H1 (cell line): ENCODE measurements around the gene CELF2. TPM values are rescaled to one million over a fixed set of nuclear protein-coding genes. Genes with fewer than 3 reads are reported as not detected.

Experiments used
- CTCF ChIA-PET: fragments of 300-600 bp; sonication (Branson Sonifier 250); formaldehyde crosslinking; loops from one replicate; lab custom pipeline; 2021; ENCODE audit not compliant: partially characterized antibody; lab: Charles Lee
- POLR2A ChIA-PET: fragments of 300-600 bp; sonication (Branson Sonifier 250); formaldehyde crosslinking; loops from one replicate; lab custom pipeline; 2021; ENCODE audit warnings: inconsistent platforms; ENCODE audit not compliant: partially characterized antibody; lab: Charles Lee
- DNase-seq, 2 experiments: peaks; one replicate each; pipeline versions ENCODE4 v3.0.0 to v3.0.0-alpha.2; 2010 to 2022; ENCODE audit warnings: low spot score in 2 of 2, low read depth in 1 of 2, mixed read lengths in 1 of 2
- FAIRE-seq: peaks from 2 replicates; lab custom pipeline; 2011; peaks lifted over from hg19 to GRCh38; lab: Jason Lieb, UNC
- H2AFZ ChIP-seq: 2 replicates; pipeline ENCODE4 v1.8.1; 2012; ENCODE audit warnings: low read length, inconsistent platforms
- H2AK5ac ChIP-seq: 2 replicates; pipeline ENCODE4 v1.6.1; 2013; ENCODE audit warnings: low read depth, low read length
- H2BK120ac ChIP-seq: replicated peaks from 2 replicates; pipeline ENCODE3; 2013; ENCODE audit warnings: low read depth, low read length, inconsistent platforms
- H2BK12ac ChIP-seq: 2 replicates; pipeline ENCODE4 v1.6.1; 2013; ENCODE audit warnings: low read depth, low read length
- H2BK15ac ChIP-seq: 2 replicates; pipeline ENCODE4 v1.6.1; 2013; ENCODE audit warnings: low read length
- H2BK20ac ChIP-seq: 2 replicates; pipeline ENCODE4 v1.6.1; 2013; ENCODE audit warnings: low read length
- H2BK5ac ChIP-seq: 2 replicates; pipeline ENCODE4 v1.6.1; 2013; ENCODE audit warnings: low read depth, low read length
- H3K14ac ChIP-seq: 2 replicates; pipeline ENCODE4 v1.6.1; 2013; ENCODE audit warnings: inconsistent platforms; ENCODE audit not compliant: insufficient read length
- H3K18ac ChIP-seq: 2 replicates; pipeline ENCODE4 v1.6.1; 2013; ENCODE audit warnings: low read length; ENCODE audit errors: extremely low read depth
- H3K23ac ChIP-seq: 2 replicates; pipeline ENCODE4 v1.6.1; 2013; ENCODE audit warnings: inconsistent platforms; ENCODE audit not compliant: insufficient read length
- H3K23me2 ChIP-seq: 2 replicates; pipeline ENCODE4 v1.6.1; 2013; ENCODE audit warnings: low read depth, low read length
- H3K27ac ChIP-seq: 2 replicates; pipeline ENCODE4 v1.6.1; 2011; ENCODE audit warnings: low read depth, low read length, inconsistent platforms
- H3K27me3 ChIP-seq, 4 experiments: replicated peaks in 1 of 4; 1 replicate in 1 of 4; 2 replicates in 3 of 4; pipeline versions ENCODE4 v1.6.1 to v1.8.1; 2011 to 2013; ENCODE audit warnings: low read length in 3 of 4, mild to moderate bottlenecking in 3 of 4, inconsistent platforms in 2 of 4, mixed read lengths in 2 of 4, moderate library complexity in 1 of 4; ENCODE audit not compliant: control insufficient read depth in 3 of 4, insufficient read depth in 3 of 4; ENCODE audit errors: extremely low read depth in 1 of 4
- H3K36me3 ChIP-seq, 4 experiments: 2 replicates each; pipeline versions ENCODE4 v1.6.1 to v1.8.1; 2011 to 2013; ENCODE audit warnings: mild to moderate bottlenecking in 4 of 4, low read length in 3 of 4, moderate library complexity in 2 of 4, control low read depth in 1 of 4, inconsistent platforms in 1 of 4; ENCODE audit not compliant: insufficient read depth in 4 of 4, control insufficient read depth in 2 of 4
- H3K4ac ChIP-seq: replicated peaks from 2 replicates; pipeline ENCODE3; 2013; ENCODE audit warnings: low read length, low read depth, mixed read lengths, inconsistent platforms; ENCODE audit not compliant: insufficient read length
- H3K4me1 ChIP-seq, 4 experiments: replicated peaks in 1 of 4; 1 replicate in 1 of 4; 2 replicates in 3 of 4; pipeline versions ENCODE4 v1.6.1 to v1.8.1; 2011 to 2013; ENCODE audit warnings: low read length in 3 of 4, inconsistent platforms in 2 of 4, mixed read lengths in 1 of 4; ENCODE audit not compliant: insufficient read depth in 4 of 4, control insufficient read depth in 3 of 4
- H3K4me2 ChIP-seq, 2 experiments: 2 replicates each; pipeline versions ENCODE4 v1.6.1 to v1.8.1; 2011 to 2013; ENCODE audit warnings: low read depth in 2 of 2, low read length in 2 of 2, control low read depth in 1 of 2, inconsistent platforms in 1 of 2, mild to moderate bottlenecking in 1 of 2; ENCODE audit not compliant: insufficient read depth in 1 of 2
- H3K4me3 ChIP-seq, 4 experiments: fragments of 200-600, 300-600 bp in 1 of 4; sonication (generic), shearing (Covaris generic), sonication (Bioruptor Twin) in 1 of 4; 2 replicates each; pipeline versions ENCODE4 v1.5.1 to v1.8.1; 2011 to 2016; ENCODE audit warnings: low read length in 4 of 4, low read depth in 3 of 4, control low read depth in 2 of 4, inconsistent platforms in 2 of 4, mild to moderate bottlenecking in 2 of 4, mixed read lengths in 1 of 4, moderate library complexity in 1 of 4; ENCODE audit not compliant: insufficient read depth in 2 of 4; ENCODE audit errors: extremely low read depth in 1 of 4
- H3K56ac ChIP-seq: replicated peaks from 2 replicates; pipeline ENCODE3; 2013; ENCODE audit warnings: low read depth, mild to moderate bottlenecking, mixed read lengths, low read length, inconsistent platforms; ENCODE audit not compliant: insufficient read length
- H3K79me1 ChIP-seq: 2 replicates; pipeline ENCODE4 v1.6.1; 2013; ENCODE audit warnings: low read depth, low read length, control low read depth
- H3K79me2 ChIP-seq, 2 experiments: 2 replicates each; pipeline versions ENCODE4 v1.6.1 to v1.8.1; 2012 to 2013; ENCODE audit warnings: low read length in 2 of 2, mild to moderate bottlenecking in 2 of 2, inconsistent platforms in 1 of 2; ENCODE audit not compliant: insufficient read depth in 2 of 2, control insufficient read depth in 1 of 2
- H3K9ac ChIP-seq, 4 experiments: replicated peaks in 1 of 4; 1 replicate in 1 of 4; 2 replicates in 3 of 4; pipeline versions ENCODE4 v1.6.1 to v1.8.1; 2011 to 2013; ENCODE audit warnings: low read depth in 3 of 4, low read length in 3 of 4, control low read depth in 2 of 4, mild to moderate bottlenecking in 2 of 4, moderate library complexity in 2 of 4, inconsistent platforms in 1 of 4; ENCODE audit errors: extremely low read depth in 1 of 4
- H3K9me3 ChIP-seq, 2 experiments: 2 replicates each; pipeline versions ENCODE4 v1.6.1 to v1.8.1; 2012 to 2013; ENCODE audit warnings: mild to moderate bottlenecking in 2 of 2, moderate library complexity in 2 of 2, control low read depth in 1 of 2, inconsistent platforms in 1 of 2, low read depth in 1 of 2, low read length in 1 of 2, mixed read lengths in 1 of 2; ENCODE audit not compliant: insufficient read depth in 2 of 2
- H4K20me1 ChIP-seq, 2 experiments: replicated peaks in 1 of 2; 2 replicates each; pipeline versions ENCODE3 to v1.8.1; 2011 to 2013; ENCODE audit warnings: inconsistent platforms in 2 of 2, low read length in 2 of 2, mild to moderate bottlenecking in 1 of 2; ENCODE audit not compliant: insufficient read depth in 2 of 2, control insufficient read depth in 1 of 2
- H4K5ac ChIP-seq: 2 replicates; pipeline ENCODE4 v1.6.1; 2013; ENCODE audit warnings: low read length, low read depth, mixed read lengths, inconsistent platforms; ENCODE audit not compliant: insufficient read length
- H4K8ac ChIP-seq: 2 replicates; pipeline ENCODE4 v1.8.0; 2013; ENCODE audit warnings: mild to moderate bottlenecking, moderate library complexity, low read length, inconsistent platforms; ENCODE audit not compliant: insufficient read depth; ENCODE audit errors: extremely low read depth
- H4K91ac ChIP-seq: replicated peaks from 2 replicates; pipeline ENCODE3; 2013; ENCODE audit warnings: low read length, mixed read lengths, inconsistent platforms; ENCODE audit not compliant: insufficient read length
- ATF2 ChIP-seq: IDR thresholded peaks from 2 replicates; pipeline ENCODE4 v1.6.1; 2012; ENCODE audit warnings: low read length, inconsistent platforms
- BACH1 ChIP-seq: IDR thresholded peaks from 2 replicates; pipeline ENCODE4 v1.6.1; 2012; ENCODE audit warnings: low read length, improper control_type of control experiment
- CBX5 ChIP-seq: fragments of 300-800, 300-1000 bp; sonication (generic); IDR thresholded peaks from 2 replicates; pipeline ENCODE4 v1.7.1; 2016; ENCODE audit warnings: antibody characterized with exemption, low read length, low read depth
- CEBPB ChIP-seq: IDR thresholded peaks from 2 replicates; pipeline ENCODE4 v1.6.1; 2012; ENCODE audit warnings: low read depth, low read length
- EP300 ChIP-seq, 2 experiments: IDR thresholded peaks; 1 replicate in 1 of 2; 2 replicates in 1 of 2; pipeline ENCODE4 v1.6.1; 2011 to 2012; ENCODE audit warnings: low read depth in 2 of 2, low read length in 2 of 2, mild to moderate bottlenecking in 2 of 2, borderline replicate concordance in 1 of 2, inconsistent platforms in 1 of 2, moderate library complexity in 1 of 2
- HDAC6 ChIP-seq: IDR thresholded peaks from one replicate; pipeline ENCODE4 v1.7.1; 2012; ENCODE audit warnings: low read depth, mild to moderate bottlenecking, inconsistent platforms, low read length, moderate library complexity
- KDM1A ChIP-seq: fragments of 200-600, 300-600 bp; sonication (generic); IDR thresholded peaks from 2 replicates; pipeline ENCODE4 v1.7.1; 2016; ENCODE audit warnings: mild to moderate bottlenecking, low read length, borderline replicate concordance
- KDM4A ChIP-seq: IDR thresholded peaks from one replicate; pipeline ENCODE4 v1.7.1; 2012; ENCODE audit warnings: low read depth, mild to moderate bottlenecking, moderate library complexity, low read length, inconsistent platforms; ENCODE audit not compliant: severe bottlenecking
- KDM5A ChIP-seq: fragments of 200-600 bp; IDR thresholded peaks from 2 replicates; pipeline ENCODE4 v1.7.1; 2012; ENCODE audit warnings: mild to moderate bottlenecking, low read length, inconsistent platforms, mixed read lengths
- POU5F1 ChIP-seq: IDR thresholded peaks from 2 replicates; pipeline ENCODE4 v1.6.1; 2011; ENCODE audit warnings: low read depth, mild to moderate bottlenecking, low read length, moderate library complexity
- RXRA ChIP-seq: IDR thresholded peaks from 2 replicates; pipeline ENCODE4 v1.6.1; 2011; ENCODE audit warnings: low read depth, mild to moderate bottlenecking, low read length, moderate library complexity; ENCODE audit not compliant: insufficient read depth
- SUZ12 ChIP-seq: fragments of 200-600 bp; sonication (generic); IDR thresholded peaks from 2 replicates; pipeline ENCODE4 v1.6.1; 2012; ENCODE audit warnings: mild to moderate bottlenecking, inconsistent platforms, low read length, moderate library complexity, mixed read lengths
- WGBS, 2 experiments: shearing (Covaris generic) in 1 of 2; methylation state at CpG; one replicate each; pipeline versions ENCODE4 v1.1.6 to v1.1.7; 2013 to 2015; ENCODE audit warnings: low lambda C conversion rate in 2 of 2, mixed read lengths in 2 of 2, inconsistent platforms in 1 of 2, low coverage in 1 of 2, missing lambda C conversion rate in 1 of 2; ENCODE audit not compliant: insufficient replicate concordance in 2 of 2, insufficient coverage in 1 of 2, insufficient read length in 1 of 2; ENCODE audit errors: extremely low coverage in 1 of 2, missing lambda C conversion rate in 1 of 2; 5-methylcytosine and 5-hydroxymethylcytosine counted together
- polyA plus RNA-seq, 7 experiments: library from polyadenylated mRNA; depleted of rRNA in 3 of 7; stranded (reverse) in 5 of 7; unstranded in 2 of 7; fragments of >200 nt in 5 of 7; fragments of 200-250 nt in 2 of 7; gene quantifications; 1 replicate in 5 of 7; 2 replicates in 1 of 7; 4 replicates in 1 of 7; pipeline versions ENCODE4 v1.2.1 to v1.2.3, GENCODE V29; 2011 to 2013; ENCODE audit warnings: missing spikeins in 2 of 7, mixed read lengths in 2 of 7
- total RNA-seq: library from RNA; stranded (reverse); fragmentation: NEBNext Ultra II Directional; extraction: Animal tissue kit (Norgen Biotek cat#: 25700); gene quantifications from 2 replicates; pipeline ENCODE4 v1.2.1, GENCODE V29; 2021

The CELF2 gene
- total and polyA plus RNA-seq, 2 of the 8 experiments (the other 6 are each of a cell fraction or from before 2014, with no cell fraction given), result 18.3 to 22.7 TPM

GRCh38 chr10:11080564-11080984, 62.9 kb downstream of the CELF2 start:
- ChIA-PET POLR2A (no interaction called here), CTCF (no interaction called here)
- Histone ChIP-seq H3K56ac (no peak overlapping the region), H2BK20ac (no peak overlapping the region), H3K23ac (no peak overlapping the region), H2AFZ (no peak overlapping the region), H4K20me1 (no peaks in the 10 kb centered on the region), H3K18ac (no peak overlapping the region), H3K14ac (no peak overlapping the region), H2BK5ac (no peak overlapping the region), H3K4ac (no peak overlapping the region), H2AK5ac (no peak overlapping the region), H4K8ac (no peak overlapping the region), H3K79me2 (no peaks in the 10 kb centered on the region), H3K9ac (no peak overlapping the region), H3K4me3 (no peak overlapping the region), H3K36me3 (no peaks in the 10 kb centered on the region; a peak in 1 of 8 replicates), H3K27ac (no peak overlapping the region), H3K79me1 (no peaks in the 10 kb centered on the region), H4K5ac (no peak overlapping the region), H3K23me2 (no peaks in the 10 kb centered on the region), H2BK15ac (no peak overlapping the region), H3K4me2 (no peak overlapping the region), H3K9me3 (no peaks in the 10 kb centered on the region), H3K4me1 (peaks cover 0 to 5% (median 0%) of the 10 kb centered on the region in 4 experiments; a peak in 3 of 7 replicates), H2BK120ac (no peak overlapping the region), H2BK12ac (no peak overlapping the region), H4K91ac (no peak overlapping the region), H3K27me3 (peaks cover 0 to 1% (median 0%) of the 10 kb centered on the region in 4 experiments; a peak in 1 of 7 replicates)
- FAIRE-seq, result no peak
- no peak for TF ChIP-seq EP300 (IDR thresholded peaks at IDR 0.05; ENCODE audit: borderline replicate concordance in 1 of 2, low read depth in 2 of 2, low read length in 2 of 2)
- no peak for TF ChIP-seq CBX5
- TF ChIP-seq HDAC6, result no peak
- TF ChIP-seq CEBPB, result no peak
- no peak for TF ChIP-seq SUZ12
- TF ChIP-seq KDM5A, result no peak
- no peak for TF ChIP-seq ATF2
- no peak for TF ChIP-seq BACH1
- TF ChIP-seq POU5F1, result no peak
- TF ChIP-seq KDM4A, result no peak
- TF ChIP-seq RXRA, result no peak
- no peak for TF ChIP-seq KDM1A
- DNase-seq, result no peak
- WGBS, 2 experiments, result 91% methylated on average over 3 of the region's 3 CpGs; no CpG with 5 or more reads in 1 of the 2 experiments
